Vagina (tissue), 2 donors: ENCODE data around the gene UCMA. TPM values are rescaled to one million over a fixed set of nuclear protein-coding genes. Genes with fewer than 3 reads are reported as not detected.

Source experiments
- DNase-seq, 2 donors: peaks; one replicate each; pipeline ENCODE4 v3.0.0-alpha.2; 2017; ENCODE audit errors: extremely low spot score in 2 of 2
- H3K27ac ChIP-seq: fragments of 200-600 bp; sonication (generic); one replicate; pipeline ENCODE4 v1.5.1; 2019
- H3K27me3 ChIP-seq: fragments of 200-600 bp; sonication (generic); one replicate; pipeline ENCODE4 v1.5.1; 2019
- H3K36me3 ChIP-seq, 2 donors: fragments of 200-600 bp; sonication (generic); one replicate each; pipeline ENCODE4 v1.5.1; 2017 to 2019
- H3K4me1 ChIP-seq: fragments of 200-600 bp; sonication (generic); one replicate; pipeline ENCODE4 v1.5.1; 2019
- H3K4me3 ChIP-seq, 2 donors: fragments of 200-600 bp; sonication (generic); 1 replicate in 1 of 2; 2 replicates in 1 of 2; pipeline ENCODE4 v1.5.1; 2016 to 2019
- H3K9me3 ChIP-seq: fragments of 200-600 bp; sonication (generic); one replicate; pipeline ENCODE4 v1.5.1; 2019
- CTCF ChIP-seq, 3 experiments: fragments of 450-650 bp in 2 of 3; fragments of 200-600 bp in 1 of 3; sonication (generic) in 1 of 3; IDR thresholded peaks; one replicate each; pipeline ENCODE4 v1.5.1; 2017 to 2019; ENCODE audit warnings: antibody characterized with exemption in 3 of 3, mild to moderate bottlenecking in 2 of 3, moderate library complexity in 2 of 3
- POLR2A ChIP-seq, 2 donors: fragments of 450-650 bp; IDR thresholded peaks; one replicate each; pipeline ENCODE4 v1.6.1; 2017; ENCODE audit warnings: antibody characterized with exemption in 2 of 2, mild to moderate bottlenecking in 2 of 2, moderate library complexity in 2 of 2
- POLR2AphosphoS5 ChIP-seq, 2 donors: sonication (generic); formaldehyde crosslinking; IDR thresholded peaks; one replicate each; pipeline ENCODE4 v1.9.0; 2017; ENCODE audit warnings: antibody characterized with exemption in 2 of 2, mild to moderate bottlenecking in 2 of 2, low read depth in 1 of 2; ENCODE audit not compliant: insufficient read depth in 1 of 2
- intact Hi-C: fragments of 100-400 bp; cut with DNase I; formaldehyde crosslinking; loops from one replicate; pipeline ENCODE4 v1.15.1; 2023
- total RNA-seq: library from RNA; depleted of rRNA; stranded (reverse); fragments of >200 nt; gene quantifications from one replicate; pipeline ENCODE4 v1.2.3, GENCODE V29; 2016

The UCMA gene
- total RNA-seq, 1 donor from 2014 or later: not detected

GRCh38 chr10:13219685-13220670 is 14.2 kb downstream of the UCMA start:
- Histone ChIP-seq H3K4me3 (no peak overlapping the region), H3K36me3 (no peaks in the 10 kb centered on the region), H3K9me3 (no peaks in the 10 kb centered on the region), H3K27ac (no peak overlapping the region), H3K27me3 (no peaks in the 10 kb centered on the region), H3K4me1 (no peaks in the 10 kb centered on the region)
- intact Hi-C loops: no loop called here
- TF ChIP-seq POLR2AphosphoS5 (IDR thresholded peaks at IDR 0.05; ENCODE audit: insufficient read depth in 1 of 2, low read depth in 1 of 2) (no peak), CTCF (IDR thresholded peaks at IDR 0.05) (no peak), POLR2A (IDR thresholded peaks at IDR 0.05) (no peak)
- DNase-seq: no peak

- DNase-seq: no peak
- Histone ChIP-seq H3K4me1 (no peaks in the 10 kb centered on the region), H3K9me3 (no peaks in the 10 kb centered on the region), H3K27ac (no peak overlapping the region), H3K4me3 (no peak overlapping the region), H3K36me3 (no peaks in the 10 kb centered on the region), H3K27me3 (no peaks in the 10 kb centered on the region)
- intact Hi-C loops: no loop called here
- TF ChIP-seq CTCF (IDR thresholded peaks at IDR 0.05) (no peak), POLR2A (IDR thresholded peaks at IDR 0.05) (no peak), POLR2AphosphoS5 (IDR thresholded peaks at IDR 0.05; ENCODE audit: insufficient read depth in 1 of 2, low read depth in 1 of 2) (no peak)
Observed at GRCh38 chr10:13218878-13219277, 15.3 kb downstream of the UCMA start.

- intact Hi-C loops: no loop called here
- no peaks in the 10 kb centered on the region for H3K27me3 ChIP-seq
- H3K4me1 ChIP-seq: no peaks in the 10 kb centered on the region
- no peaks in the 10 kb centered on the region for H3K36me3 ChIP-seq
- H3K27ac ChIP-seq: no peak overlapping the region
- TF ChIP-seq POLR2AphosphoS5 (IDR thresholded peaks at IDR 0.05; ENCODE audit: insufficient read depth in 1 of 2, low read depth in 1 of 2) (no peak), POLR2A (IDR thresholded peaks at IDR 0.05) (no peak), CTCF (IDR thresholded peaks at IDR 0.05) (no peak)
- no peak overlapping the region for H3K4me3 ChIP-seq
- H3K9me3 ChIP-seq: no peaks in the 10 kb centered on the region
- no peak for DNase-seq
Observed at GRCh38 chr10:13213163-13213562, 21.0 kb downstream of the UCMA start.

- no peaks in the 10 kb centered on the region for H3K9me3 ChIP-seq
- H3K4me3 ChIP-seq: no peak overlapping the region
- DNase-seq: no peak
- H3K36me3 ChIP-seq: no peaks in the 10 kb centered on the region
- no peak overlapping the region for H3K27ac ChIP-seq
- no peaks in the 10 kb centered on the region for H3K4me1 ChIP-seq
- TF ChIP-seq POLR2AphosphoS5 (IDR thresholded peaks at IDR 0.05; ENCODE audit: insufficient read depth in 1 of 2, low read depth in 1 of 2): no peak
- TF ChIP-seq POLR2A (IDR thresholded peaks at IDR 0.05): no peak
- no peak for TF ChIP-seq CTCF (IDR thresholded peaks at IDR 0.05)
- intact Hi-C loops: no loop called here
- H3K27me3 ChIP-seq: no peaks in the 10 kb centered on the region
Observed at GRCh38 chr10:13206546-13207443, 27.4 kb downstream of the UCMA start.
